Activated naive CD4-positive, alpha-beta T cell treated with Interleukin-2 at 50 U/mL for 16 hours (primary cell): ENCODE results near the gene ZNF273.
A peak's percentile ranks its signal among the peaks of the same experiment; 100 is the strongest.
"Not testable (repeated sequence)": the region's sequence is repeated elsewhere in the genome, so short reads cannot be mapped to it uniquely, and the experiment has no call there.

ENCODE experiments used
- DNase-seq: peaks from one replicate; pipeline ENCODE4 v3.0.0-alpha.2; 2020

Gene ZNF273

GRCh38 chr7:64890761-64891362, 12.2 kb upstream of the ZNF273 start:
- DNase-seq = no peak

- DNase-seq = not testable (repeated sequence)
These were observed 11.6 kb upstream of the ZNF273 start for GRCh38 chr7:64891363-64892081.

GRCh38 chr7:64892116-64892515, 11.0 kb upstream of the ZNF273 start:
- no peak for DNase-seq

GRCh38 chr7:64892666-64893309, 10.3 kb upstream of the ZNF273 start:
- no peak for DNase-seq

- no peak for DNase-seq
These were observed 9.7 kb upstream of the ZNF273 start for GRCh38 chr7:64893401-64893800.

GRCh38 chr7:64902461-64902805, 640 bp upstream of the ZNF273 start:
- not testable (repeated sequence) for DNase-seq

- no peak for DNase-seq
These were observed 935 bp downstream of the ZNF273 start for GRCh38 chr7:64904008-64904407.

GRCh38 chr7:64905133-64905532, 2.1 kb downstream of the ZNF273 start:
- DNase-seq = no peak

GRCh38 chr7:64905547-64905946, 2.5 kb downstream of the ZNF273 start:
- no peak for DNase-seq

- DNase-seq = no peak
These were observed 4.7 kb downstream of the ZNF273 start for GRCh38 chr7:64907641-64908326.

GRCh38 chr7:64908358-64908757, 5.3 kb downstream of the ZNF273 start:
- DNase-seq = no peak

- no peak for DNase-seq
These were observed 11.5 kb downstream of the ZNF273 start for GRCh38 chr7:64914557-64914956.

GRCh38 chr7:64915301-64915700, 12.2 kb downstream of the ZNF273 start:
- not testable (repeated sequence) for DNase-seq

GRCh38 chr7:64928252-64929187, 25.4 kb downstream of the ZNF273 start:
- not testable (repeated sequence) for DNase-seq

GRCh38 chr7:64934478-64934877, 31.4 kb downstream of the ZNF273 start:
- DNase-seq = no peak

- no peak for DNase-seq
These were observed 35.5 kb downstream of the ZNF273 start for GRCh38 chr7:64938540-64938939.

- DNase-seq = not testable (repeated sequence)
These were observed 36.9 kb downstream of the ZNF273 start for GRCh38 chr7:64940021-64940420.

GRCh38 chr7:64944667-64945502, 41.8 kb downstream of the ZNF273 start:
- not testable (repeated sequence) for DNase-seq

GRCh38 chr7:64945503-64946175, 42.6 kb downstream of the ZNF273 start:
- no peak for DNase-seq

- peak; percentile 12 for DNase-seq
These were observed 43.7 kb downstream of the ZNF273 start for GRCh38 chr7:64946772-64947171.
